IMR-90 (cell line): ENCODE measurements around the gene MDM4.

Experiments used
- BHLHE40 ChIP-seq: fragments of 150-350 bp; IDR thresholded peaks from 2 replicates; pipeline ENCODE4 v1.6.1; 2016; ENCODE audit warnings: mild to moderate bottlenecking, low read depth, low read length
- CEBPB ChIP-seq: IDR thresholded peaks from 2 replicates; pipeline ENCODE4 v1.6.1; 2012; ENCODE audit warnings: low read depth, low read length, improper control_type of control experiment
- CHD1 ChIP-seq: IDR thresholded peaks from 2 replicates; pipeline ENCODE4 v1.6.1; 2012; ENCODE audit warnings: low read depth, low read length, improper control_type of control experiment
- CTCF ChIP-seq: conservative IDR thresholded peaks from 2 replicates; pipeline ENCODE4 v1.5.1; 2012; ENCODE audit warnings: mild to moderate bottlenecking, low read depth, low read length, improper control_type of control experiment
- ELK1 ChIP-seq: fragments of 150-350 bp; IDR thresholded peaks from 2 replicates; pipeline ENCODE4 v1.6.1; 2016; ENCODE audit warnings: low read depth, mild to moderate bottlenecking, low read length, moderate library complexity, borderline replicate concordance
- MAFK ChIP-seq: IDR thresholded peaks from 2 replicates; pipeline ENCODE4 v1.6.1; 2012; ENCODE audit warnings: low read depth, low read length, improper control_type of control experiment
- MAZ ChIP-seq: IDR thresholded peaks from 2 replicates; pipeline ENCODE4 v1.6.1; 2012; ENCODE audit warnings: low read depth, mild to moderate bottlenecking, low read length, improper control_type of control experiment, moderate library complexity, borderline replicate concordance
- MXI1 ChIP-seq: IDR thresholded peaks from 2 replicates; pipeline ENCODE4 v1.6.1; 2012; ENCODE audit warnings: low read depth, mild to moderate bottlenecking, low read length, moderate library complexity, borderline replicate concordance
- POLR2A ChIP-seq: IDR thresholded peaks from 2 replicates; pipeline ENCODE4 v1.6.1; 2012; ENCODE audit warnings: mild to moderate bottlenecking, low read depth, low read length
- RAD21 ChIP-seq: IDR thresholded peaks from 2 replicates; pipeline ENCODE4 v1.6.1; 2012; ENCODE audit warnings: low read length, improper control_type of control experiment
- RCOR1 ChIP-seq: IDR thresholded peaks from 2 replicates; pipeline ENCODE4 v1.6.1; 2012; ENCODE audit warnings: mild to moderate bottlenecking, low read length, improper control_type of control experiment; ENCODE audit not compliant: insufficient replicate concordance
- RFX5 ChIP-seq: IDR thresholded peaks from 2 replicates; pipeline ENCODE4 v1.8.0; 2012; ENCODE audit warnings: low read depth, mild to moderate bottlenecking, low read length, moderate library complexity
- SMC3 ChIP-seq: fragments of 150-350 bp; IDR thresholded peaks from 2 replicates; pipeline ENCODE4 v1.6.1; 2016; ENCODE audit warnings: low read depth, mild to moderate bottlenecking, antibody characterized with exemption, low read length, moderate library complexity
- USF2 ChIP-seq: fragments of 150-350 bp; IDR thresholded peaks from 2 replicates; pipeline ENCODE4 v1.6.1; 2017; ENCODE audit warnings: mild to moderate bottlenecking, antibody characterized with exemption, low read length, low read depth

- TF ChIP-seq CTCF: no peak
- TF ChIP-seq POLR2A: no peak
- TF ChIP-seq RAD21: no peak
- no peak for TF ChIP-seq BHLHE40
- TF ChIP-seq RFX5: no peak
- TF ChIP-seq CHD1: no peak
- no peak for TF ChIP-seq CEBPB
- TF ChIP-seq MAZ: no peak
- no peak for TF ChIP-seq RCOR1
- no peak for TF ChIP-seq MAFK
- TF ChIP-seq USF2: no peak
- no peak for TF ChIP-seq ELK1
- no peak for TF ChIP-seq SMC3
- TF ChIP-seq MXI1: no peak
Measured at GRCh38 chr1:204468766-204469302, 47.4 kb upstream of the MDM4 start.
